Cerebellar nuclear complex (tissue), 1 donor: ENCODE data around the gene BNIPL.

Experiments used
- DNase-seq, 2 experiments: peaks; one replicate each; lab custom pipeline; 2025; lab: John Stamatoyannopoulos, UW

The BNIPL gene, protein sequence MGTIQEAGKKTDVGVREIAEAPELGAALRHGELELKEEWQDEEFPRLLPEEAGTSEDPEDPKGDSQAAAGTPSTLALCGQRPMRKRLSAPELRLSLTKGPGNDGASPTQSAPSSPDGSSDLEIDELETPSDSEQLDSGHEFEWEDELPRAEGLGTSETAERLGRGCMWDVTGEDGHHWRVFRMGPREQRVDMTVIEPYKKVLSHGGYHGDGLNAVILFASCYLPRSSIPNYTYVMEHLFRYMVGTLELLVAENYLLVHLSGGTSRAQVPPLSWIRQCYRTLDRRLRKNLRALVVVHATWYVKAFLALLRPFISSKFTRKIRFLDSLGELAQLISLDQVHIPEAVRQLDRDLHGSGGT

GRCh38 chr1:151036356-151036755, at the start of gene BNIPL:
TSS of gene BNIPL (plus strand) at chr1:151036586. CDS start at chr1:151036726, 140 bp downstream.
- DNase-seq: no peak

GRCh38 chr1:150987924-150988323, 48.5 kb upstream of the BNIPL start:
- no peak for DNase-seq

- no peak for DNase-seq
These were observed 43.8 kb upstream of the BNIPL start for GRCh38 chr1:150992626-150993025.

GRCh38 chr1:150994248-150994647, 42.1 kb upstream of the BNIPL start:
- DNase-seq: no peak

GRCh38 chr1:150995460-150995859, 40.9 kb upstream of the BNIPL start:
- DNase-seq: no peak

DNA sequence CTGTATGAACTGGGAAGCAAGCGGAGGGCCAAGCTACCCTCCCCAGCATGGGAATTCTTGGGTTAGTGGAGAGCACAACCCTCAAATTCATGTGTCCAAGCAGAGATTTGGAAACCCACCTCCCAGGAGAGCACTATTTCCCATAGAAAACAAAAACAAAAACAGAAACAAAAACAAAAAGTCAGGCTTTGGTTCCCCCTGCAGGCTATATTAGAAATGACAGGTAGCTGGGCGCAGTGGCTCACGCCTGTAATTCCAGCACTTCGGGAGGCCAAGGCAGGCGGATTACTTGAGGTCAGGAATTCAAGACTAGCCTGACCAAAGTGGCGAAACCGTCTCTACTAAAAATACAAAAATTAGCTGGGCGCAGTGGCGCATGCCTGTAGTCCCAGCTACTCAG, 40.5 kb upstream of the BNIPL start:
- DNase-seq: no peak

DNA sequence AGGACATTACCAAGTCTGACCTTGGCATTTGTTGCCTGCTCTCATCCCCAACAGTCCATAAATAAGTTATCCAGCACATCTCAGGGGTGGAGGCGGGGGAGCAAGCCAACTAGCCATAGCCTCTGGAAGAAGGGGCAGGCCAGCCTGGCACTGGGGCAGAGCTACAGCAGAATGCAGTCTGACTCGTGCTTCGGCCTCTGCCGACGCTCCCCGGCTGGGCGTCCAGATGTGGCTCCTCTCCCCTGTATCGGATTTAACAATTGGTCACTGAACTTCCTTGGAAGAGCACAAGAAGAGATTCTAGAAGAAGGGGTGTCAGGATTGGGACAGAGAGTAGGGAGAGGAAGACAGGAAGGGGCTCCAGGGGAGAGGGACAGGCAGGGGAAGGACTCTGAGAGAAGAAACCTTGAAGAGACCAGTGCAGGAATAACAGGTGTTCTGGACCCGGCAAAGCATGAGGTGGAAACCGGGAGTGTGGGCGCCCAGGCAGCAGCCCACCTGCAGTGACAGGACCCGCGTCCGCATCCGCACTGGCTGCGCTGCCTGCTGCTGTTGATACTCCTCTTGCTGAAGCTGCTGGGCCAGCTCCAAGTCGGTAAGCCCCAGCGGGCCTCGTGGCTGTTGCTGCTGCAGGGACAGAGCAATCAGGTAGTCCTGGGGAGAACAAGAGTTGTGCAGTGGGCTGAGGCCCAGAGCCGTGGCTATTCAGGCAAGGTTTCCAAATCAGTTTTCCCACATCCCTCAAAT, 39.1 kb upstream of the BNIPL start:
- DNase-seq: no peak

- no peak for DNase-seq
These were observed 38.4 kb upstream of the BNIPL start for GRCh38 chr1:150997949-150998348.

DNA sequence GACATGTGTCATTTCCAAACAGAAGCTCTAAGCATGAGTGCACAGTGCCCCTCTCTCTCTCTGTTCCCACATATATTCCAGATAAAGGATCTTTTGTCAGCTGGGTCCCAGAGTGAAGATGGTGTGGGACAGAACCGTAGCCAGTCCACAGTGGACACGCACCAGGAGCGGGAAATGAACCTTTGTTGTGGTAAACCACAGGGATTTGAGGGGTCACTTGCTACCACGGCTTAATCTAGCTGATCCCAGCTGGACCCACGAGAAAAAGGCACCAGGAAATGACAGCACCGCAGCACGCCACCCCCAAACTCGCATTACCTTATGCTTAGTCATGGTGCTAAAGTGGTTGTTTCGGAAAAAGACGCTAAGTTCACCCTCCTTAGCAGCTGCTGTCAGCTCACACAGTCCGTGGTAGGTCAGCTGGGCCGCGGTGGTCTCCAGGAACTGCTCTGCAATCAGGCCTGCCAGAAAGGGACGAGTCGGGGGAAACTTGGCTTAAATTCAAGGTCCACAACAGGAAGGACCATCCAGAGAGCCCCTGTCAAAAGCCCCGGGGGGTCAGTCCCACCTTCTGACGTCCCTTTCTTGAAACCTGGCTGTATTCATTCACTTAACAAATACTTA, 37.2 kb upstream of the BNIPL start:
- no peak for DNase-seq

- no peak for DNase-seq
These were observed 36.5 kb upstream of the BNIPL start for GRCh38 chr1:150999926-151000325.

GRCh38 chr1:151000408-151000807, 36.0 kb upstream of the BNIPL start:
- no peak for DNase-seq

DNA sequence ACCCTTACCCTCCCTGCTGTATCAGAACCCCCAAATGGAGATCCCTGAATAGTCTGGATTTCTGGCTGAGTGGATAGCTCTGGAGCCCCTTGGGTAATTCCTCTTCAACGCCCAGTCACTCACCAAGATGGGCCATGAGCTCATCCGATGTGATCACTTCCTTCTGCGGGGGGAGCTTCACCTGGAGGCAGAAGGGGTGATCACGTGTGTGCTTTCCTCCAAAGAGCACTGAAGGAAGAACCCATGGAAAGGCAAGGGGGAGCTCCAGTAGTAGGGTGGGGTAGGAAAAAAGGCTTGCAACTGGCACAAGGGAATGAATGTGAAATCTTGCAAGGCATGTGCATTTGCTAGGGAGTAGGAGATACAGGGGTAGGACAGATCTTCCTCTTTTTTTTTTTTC, 34.8 kb upstream of the BNIPL start:
- no peak for DNase-seq

- no peak for DNase-seq
These were observed 34.3 kb upstream of the BNIPL start for GRCh38 chr1:151002051-151002450.

DNA sequence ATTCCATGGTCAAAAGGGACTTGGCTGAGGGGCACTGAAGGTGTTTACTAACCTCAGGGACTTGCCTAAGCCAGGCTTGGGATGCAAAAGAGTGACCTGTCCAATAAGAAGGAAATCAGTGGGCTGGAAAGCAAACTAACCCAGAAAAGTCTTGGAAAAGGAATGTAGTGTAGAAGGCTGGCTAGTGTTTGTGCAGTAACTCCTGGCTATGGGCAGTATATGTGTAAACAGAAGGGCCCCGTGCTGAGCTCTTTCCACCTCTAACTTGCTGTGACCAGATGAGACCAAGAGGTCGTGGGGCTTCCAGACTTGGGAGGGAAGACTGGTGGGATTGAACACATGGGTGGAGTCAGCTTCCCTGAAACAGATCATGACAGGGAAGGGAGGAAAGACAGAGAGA, 33.8 kb upstream of the BNIPL start:
- DNase-seq: no peak

DNA sequence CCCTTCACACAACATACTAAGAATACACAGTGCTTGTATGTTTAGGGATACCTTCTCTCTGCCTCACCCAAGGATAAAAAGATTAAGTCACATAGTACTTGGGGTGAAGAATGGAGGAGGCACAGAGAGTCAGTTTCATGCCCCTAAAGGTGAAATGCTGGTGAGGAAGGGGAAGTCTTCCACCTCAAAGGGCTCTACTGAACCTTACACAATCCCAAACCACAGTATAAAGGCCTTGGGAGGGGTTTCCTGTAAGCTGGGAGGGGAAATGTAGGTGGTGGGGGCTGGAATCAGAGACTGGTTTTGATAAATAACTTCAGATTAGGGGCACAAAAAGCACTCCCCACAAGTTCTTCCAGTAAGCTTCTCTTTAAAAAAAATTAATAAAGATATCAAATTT, 33.2 kb upstream of the BNIPL start:
- DNase-seq: no peak

DNA sequence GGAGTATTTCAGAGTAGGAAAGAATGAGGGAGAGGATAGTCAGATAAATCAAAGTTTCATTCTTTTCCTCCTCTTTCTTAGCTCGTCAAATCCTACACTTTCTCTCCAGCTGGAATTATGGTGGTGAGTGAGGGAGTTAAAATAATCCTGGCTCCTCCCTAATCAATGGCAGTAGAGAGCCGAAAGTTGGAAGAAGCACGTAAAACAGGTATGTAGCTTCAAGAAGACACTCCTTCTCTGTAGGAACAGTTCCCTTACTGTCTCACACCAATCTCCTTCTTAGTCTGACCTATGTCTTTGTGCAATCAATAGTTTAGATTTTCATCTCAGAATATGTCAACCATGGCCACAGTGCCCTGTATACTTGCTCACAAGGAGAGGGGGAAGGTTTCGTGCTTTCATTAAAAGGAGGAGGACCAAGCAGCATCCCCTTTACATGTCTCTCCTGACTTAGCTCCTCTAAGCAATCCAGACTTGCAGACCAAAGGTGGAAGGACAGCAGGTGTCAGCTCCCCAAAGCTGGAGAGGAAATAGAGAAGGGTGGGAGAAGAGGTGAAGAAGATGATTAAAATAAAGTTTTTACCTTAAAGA, 30.6 kb upstream of the BNIPL start:
- no peak for DNase-seq

DNA sequence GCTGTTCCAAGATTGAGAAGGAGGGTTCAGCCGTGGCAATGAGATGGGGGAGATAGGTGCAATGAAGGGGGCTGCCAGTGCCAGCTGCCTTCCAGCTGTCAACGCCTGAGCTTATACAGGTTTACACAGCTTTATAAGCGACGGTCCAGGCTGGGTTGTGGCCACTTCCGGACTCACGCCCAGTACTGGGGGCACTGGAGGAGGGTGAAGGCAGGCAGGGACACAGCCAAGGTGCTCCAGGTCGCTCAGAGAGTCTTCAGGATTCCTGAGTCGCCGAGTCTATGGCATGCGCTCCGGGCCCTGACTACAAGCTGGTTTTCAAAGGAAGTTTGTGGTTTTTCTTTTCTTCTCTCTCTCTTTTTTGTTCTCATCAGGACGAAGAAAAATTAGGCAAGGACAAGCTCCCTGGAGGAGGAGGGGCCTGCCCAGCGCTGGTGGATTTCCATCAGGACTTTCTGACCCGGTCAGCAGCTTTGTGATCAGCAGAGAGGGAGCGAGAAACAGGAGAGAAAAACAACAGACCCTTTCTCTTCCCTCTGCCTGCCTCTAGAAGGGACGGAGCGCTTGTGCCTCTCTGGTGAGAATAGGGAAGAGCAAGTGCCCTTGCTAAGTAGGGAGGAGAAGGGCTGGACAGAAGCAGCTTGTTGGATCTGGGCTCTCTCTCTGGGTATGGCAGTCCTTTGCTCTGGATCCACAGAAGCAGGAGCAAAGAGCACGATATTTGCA, 29.9 kb upstream of the BNIPL start, which contains the start of gene MINDY1:
Gene MINDY1, minus strand, starts transcription at position 576 of the 726 bp plus-strand sequence. CDS start 4,285 bp downstream, outside the sequence.
- DNase-seq: peak; percentile 63 to 77

DNA sequence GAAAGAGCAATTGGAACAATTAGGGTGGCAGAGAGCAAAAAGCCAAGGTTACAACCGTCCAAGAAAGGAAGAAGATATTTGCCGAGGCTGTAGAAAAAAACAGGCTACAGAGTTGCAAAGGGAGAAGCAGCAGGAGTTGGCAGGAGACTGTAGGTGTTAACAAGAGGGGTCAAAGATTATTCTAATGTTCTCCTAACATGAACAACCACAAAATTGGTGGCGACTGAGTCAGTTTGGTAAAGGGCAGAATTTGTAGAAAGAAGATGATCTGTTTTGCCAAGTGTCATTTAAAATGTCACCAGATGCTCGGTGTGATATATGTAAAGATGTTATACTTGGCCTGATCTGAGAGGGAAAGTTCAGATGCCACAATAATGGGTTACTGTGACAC, 28.5 kb upstream of the BNIPL start:
- DNase-seq: no peak

DNA sequence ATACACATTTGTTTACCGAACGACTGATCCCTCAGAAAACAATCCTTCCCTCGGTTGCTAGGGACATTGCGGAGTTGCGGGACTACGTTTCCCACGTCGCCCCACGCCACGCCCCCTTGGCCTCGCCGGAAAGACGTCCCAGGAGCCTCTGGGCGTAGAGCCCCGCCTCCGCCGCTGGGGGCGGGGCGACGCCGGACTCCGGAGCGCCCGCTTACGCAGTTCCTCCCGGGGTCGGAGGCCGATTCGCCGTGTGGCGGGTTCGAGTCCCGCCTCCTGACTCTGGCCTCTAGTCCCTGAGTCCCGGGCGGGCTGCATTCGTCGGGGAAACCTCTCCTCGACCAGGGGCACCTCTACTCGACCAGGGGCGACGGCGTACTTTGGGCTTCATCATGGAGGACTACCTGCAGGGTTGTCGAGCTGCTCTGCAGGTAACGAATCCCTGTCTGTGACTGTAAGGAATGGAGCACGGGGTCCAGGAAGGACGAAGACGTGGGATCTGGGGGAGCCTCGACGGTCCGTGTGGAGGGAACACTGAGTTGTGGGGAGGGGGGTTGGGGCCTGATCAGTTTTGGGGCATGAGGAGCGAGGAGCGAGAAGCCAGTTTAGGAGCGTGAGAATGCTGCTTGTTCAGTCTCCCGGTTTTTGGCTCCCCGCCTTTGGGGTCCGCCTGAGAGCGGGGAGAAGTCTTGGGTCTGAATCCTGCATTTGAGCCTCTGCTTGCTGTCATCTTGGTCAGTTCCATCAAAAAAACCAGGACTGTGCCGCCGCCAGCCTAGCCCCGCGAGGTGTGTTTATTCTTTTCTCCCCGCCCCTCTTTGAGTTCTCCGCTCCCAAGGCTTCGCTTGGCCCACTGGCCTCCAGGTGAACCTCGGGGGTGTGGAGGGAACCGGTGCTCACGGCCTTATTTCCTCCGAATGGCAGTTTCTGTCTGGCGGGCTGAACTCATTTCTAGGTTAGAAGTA, 27.9 kb upstream of the BNIPL start, which contains the start of gene PRUNE1:
Gene PRUNE1, plus strand, starts transcription at position 206 of the 962 bp plus-strand sequence. Its CDS starts 184 bp downstream, at position 390.
- DNase-seq: peak; percentile 64 to 75

GRCh38 chr1:151009206-151009587, 27.2 kb upstream of the BNIPL start:
- DNase-seq: no peak
